Stimulated activated CD4-positive, alpha-beta T cell treated with anti-CD3 and anti-CD28 coated beads, Interleukin-4, amount 100 ng/mL, for 24 hours (primary cell): ENCODE measurements around the gene KIRREL1.

Experiments used
- DNase-seq: peaks from one replicate; pipeline ENCODE4 v3.0.0-alpha.2; 2020

Gene KIRREL1

DNA sequence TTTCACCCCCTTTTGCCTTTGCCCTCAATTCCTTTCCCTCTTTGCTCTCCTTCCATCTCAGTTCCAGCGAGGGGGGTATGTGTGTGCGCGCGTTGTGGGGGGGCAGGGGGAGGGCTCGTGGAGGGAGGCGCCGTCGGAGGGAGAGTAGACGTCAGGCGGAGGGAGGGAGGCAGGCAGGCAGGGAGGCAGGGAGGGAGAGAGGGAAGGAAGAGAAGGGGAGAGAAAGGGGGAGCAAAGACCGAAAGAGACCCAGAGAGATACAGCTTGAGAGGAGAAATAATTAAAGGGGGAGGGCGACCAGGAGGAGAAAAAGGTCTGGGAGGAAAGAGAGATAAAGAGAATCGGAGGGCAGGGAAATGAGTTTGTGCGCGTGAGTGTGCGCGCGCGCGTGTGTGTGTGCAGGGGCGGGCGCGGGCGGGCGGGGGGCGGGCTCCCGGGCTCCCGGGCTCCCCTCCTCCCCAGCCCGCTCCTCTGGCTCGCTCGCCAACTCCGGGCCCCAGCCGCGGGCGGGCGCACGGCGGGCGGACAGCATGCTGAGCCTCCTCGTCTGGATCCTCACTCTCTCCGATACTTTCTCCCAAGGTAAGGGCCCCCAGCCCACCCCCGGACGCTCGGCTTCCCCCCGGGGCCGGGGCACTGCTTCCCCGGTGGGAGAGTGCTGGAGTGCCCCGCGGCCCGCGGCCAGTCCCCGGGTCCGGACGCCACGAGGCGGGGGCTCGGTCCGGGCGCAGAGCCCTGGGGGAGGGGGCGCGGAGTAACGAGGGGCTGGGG, at the start of gene KIRREL1:
Gene KIRREL1 (plus strand): TSS at position 499 of the 771 bp plus-strand sequence. CDS start 32 bp downstream, at position 531.
- no peak for DNase-seq

DNA sequence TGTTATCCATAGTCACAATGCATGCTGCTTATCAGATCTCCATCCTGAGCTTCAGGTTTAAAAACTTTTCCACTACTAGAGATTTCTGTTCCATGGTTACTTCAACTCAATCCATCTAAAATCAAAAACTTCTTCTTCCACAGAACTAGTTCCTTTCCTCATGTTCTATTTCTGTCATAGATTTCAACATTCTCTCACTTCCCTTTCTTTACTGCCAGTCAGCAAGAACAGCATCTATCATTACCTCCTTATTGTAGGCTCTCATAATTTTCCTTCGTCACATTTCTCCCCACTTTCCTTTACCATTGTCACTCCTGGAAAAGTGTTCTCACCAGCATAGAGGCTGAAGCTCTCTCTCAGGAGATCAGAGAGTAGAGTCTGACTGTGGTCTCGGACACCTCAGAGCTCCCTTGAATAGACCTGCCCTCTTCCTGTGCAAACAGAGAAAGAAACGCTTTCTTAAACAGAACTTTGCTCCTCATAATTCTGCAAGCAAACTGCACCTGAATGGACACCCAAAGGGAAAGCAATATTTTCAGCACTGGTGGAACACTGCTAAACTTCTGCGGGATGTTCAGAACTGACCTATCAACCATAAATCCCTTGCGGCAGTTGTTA, 48.7 kb upstream of the KIRREL1 start:
- DNase-seq, result no peak

DNA sequence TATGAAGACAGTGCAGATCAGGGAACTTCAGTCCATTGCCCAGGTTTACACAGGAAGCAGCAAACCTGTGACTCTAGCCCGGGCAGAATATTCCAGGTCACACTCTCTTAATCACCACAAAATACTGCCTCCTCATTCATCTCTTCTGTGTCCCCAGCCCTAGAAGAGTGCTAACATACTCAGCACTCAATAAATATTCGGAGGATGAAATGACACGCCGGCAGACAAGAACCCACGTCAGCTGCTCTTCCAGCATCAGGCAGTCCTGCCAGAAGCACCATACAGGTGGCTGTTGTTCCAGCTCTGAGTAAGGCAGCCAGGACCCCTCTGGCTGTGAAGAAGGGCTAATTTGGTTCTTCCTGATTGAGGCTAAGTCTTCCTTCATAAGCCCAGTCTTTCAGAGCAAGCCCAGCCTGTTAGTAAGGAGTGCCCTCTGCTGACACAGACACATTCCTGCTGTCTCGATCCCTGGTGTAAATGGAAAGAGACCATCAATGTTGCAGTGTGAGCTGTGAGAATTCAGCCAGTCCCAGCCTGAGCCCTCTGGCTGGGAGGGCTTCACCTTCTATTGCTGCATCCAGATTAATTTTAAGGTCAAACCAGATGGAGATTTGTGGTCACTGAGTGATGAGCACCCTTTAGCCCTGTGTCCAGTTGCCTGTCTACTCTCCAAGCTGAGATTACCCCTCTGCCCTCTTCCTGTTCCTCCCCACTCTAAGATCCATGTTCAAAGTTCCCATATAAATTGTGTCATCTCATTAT, 45.0 kb upstream of the KIRREL1 start:
- no peak for DNase-seq

DNA sequence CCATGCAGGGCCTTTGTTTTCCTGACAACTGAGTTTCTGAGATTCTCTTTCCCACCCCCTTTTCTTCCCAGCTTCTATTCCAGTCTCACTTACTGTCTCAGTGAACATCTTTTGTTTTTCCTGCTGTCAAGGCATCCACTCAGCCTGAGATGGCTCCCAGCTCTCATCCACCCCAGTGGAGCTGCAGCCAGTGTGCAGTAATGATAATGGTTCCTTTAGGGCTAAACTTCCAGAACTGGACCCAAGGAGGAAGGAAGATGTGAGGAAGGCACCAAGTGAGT, 44.4 kb upstream of the KIRREL1 start:
- DNase-seq, result no peak

DNA sequence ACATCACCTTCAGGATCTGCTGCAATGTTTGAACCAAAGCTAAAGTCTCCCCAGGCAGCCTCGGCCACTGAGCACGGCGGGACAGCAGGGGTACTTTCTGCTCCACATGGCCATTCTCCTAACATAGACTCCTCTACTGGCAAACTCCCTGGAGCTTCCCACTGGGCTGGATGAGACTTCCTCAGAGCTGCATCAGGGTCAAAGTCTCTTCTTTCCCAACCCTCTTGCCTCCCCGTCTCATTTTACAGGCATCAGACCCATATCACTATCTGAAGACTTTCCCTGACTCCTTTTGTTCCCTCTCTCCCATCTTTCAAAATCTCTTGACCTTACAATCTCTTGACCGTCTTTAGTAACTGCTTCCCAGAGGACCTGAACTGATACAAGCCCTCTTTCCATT, 42.2 kb upstream of the KIRREL1 start:
- DNase-seq, result no peak

DNA sequence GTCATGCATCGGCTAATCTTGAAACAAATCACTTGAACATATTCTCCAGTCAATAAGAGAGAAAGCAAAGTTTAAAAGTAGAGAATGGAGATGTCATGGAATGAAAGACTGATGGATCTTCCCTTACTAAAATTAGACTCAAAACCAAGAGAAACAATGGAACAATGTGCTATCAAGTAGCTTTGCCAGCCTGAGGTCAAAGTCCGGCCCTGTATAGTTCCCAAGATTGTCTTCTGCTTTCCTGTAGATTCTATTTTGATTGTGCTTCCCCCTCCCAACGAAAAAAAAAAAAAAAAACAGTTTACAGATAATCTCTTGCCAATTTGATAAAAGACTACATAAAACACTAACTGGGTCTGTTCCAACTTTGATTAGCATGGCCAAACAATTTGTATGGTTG, 40.8 kb upstream of the KIRREL1 start:
- DNase-seq, result no peak

DNA sequence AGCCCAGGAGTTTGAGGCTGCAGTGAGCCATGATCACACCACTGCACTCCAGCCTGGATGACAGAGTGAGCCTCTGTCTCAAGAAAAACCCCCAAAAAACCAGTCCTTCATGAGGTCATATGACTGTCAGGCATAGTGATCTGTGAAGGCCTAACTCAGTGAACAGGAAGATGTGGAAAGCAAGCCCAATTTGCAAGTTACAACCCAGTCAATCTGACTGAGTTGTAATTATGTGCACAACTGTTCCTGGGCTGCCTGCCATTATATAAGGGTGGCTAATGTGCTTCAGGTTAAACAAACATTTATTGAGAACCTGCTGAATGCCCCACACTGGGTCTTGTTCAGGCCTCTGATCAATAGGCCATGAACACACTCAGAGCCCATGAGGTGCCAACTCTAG, 38.2 kb upstream of the KIRREL1 start:
- DNase-seq, result no peak

DNA sequence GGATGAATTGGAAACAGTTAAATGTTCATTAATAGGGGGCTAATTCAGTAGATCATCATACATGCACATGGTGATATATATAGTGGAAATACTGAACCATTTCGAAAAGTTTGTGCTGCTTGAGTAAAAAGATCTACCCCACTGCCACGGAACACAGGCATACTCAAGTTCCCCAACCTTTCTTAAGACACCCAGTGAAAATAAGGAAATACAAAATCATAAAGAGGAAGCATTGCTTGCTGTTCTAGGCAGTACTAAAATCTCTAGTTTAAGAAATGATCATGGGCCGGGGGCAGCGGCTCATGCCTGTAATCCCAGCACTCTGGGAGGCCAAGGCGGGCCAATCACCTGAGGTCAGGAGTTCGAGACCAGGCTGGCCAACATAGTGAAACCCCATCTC, 37.6 kb upstream of the KIRREL1 start:
- DNase-seq, result no peak

DNA sequence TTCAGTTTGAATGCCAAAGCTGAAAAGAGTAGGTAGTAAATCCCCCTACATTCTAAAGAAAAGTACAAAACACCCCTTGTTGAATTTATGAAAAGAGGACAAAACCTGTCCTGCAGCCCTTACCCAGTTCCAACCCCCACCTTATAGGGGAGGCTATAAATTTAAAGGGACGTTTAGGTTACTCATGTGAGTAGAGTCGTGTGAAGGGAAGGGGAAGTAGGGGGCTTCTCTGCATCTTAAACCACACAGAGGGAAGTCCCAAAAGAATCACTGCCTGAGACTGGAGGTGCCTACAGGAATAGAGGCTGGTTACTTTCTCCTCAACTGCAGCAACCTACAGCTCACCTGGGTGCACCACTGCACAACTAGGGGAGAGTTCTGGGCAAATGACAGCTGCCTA, 36.7 kb upstream of the KIRREL1 start:
- no peak for DNase-seq

DNA sequence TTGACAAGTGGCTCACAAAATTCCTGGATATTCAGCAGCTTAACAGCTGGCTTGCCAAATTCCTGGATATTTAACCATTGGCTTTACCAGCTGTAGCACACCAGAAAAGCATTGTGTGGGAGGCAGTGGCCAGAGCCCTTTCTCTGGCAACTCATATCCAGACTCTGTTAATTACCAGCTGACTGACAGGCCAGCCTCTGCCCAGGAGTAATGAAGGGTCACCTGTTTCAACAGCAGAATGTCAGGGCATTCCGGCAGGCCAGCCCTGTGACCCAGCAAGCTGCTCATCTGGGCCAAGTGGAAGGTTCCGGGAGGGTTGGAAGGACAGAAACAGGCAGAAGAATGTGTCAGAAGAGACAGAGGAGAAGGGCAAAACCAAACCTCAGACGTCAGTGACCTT, 35.2 kb upstream of the KIRREL1 start:
- no peak for DNase-seq

DNA sequence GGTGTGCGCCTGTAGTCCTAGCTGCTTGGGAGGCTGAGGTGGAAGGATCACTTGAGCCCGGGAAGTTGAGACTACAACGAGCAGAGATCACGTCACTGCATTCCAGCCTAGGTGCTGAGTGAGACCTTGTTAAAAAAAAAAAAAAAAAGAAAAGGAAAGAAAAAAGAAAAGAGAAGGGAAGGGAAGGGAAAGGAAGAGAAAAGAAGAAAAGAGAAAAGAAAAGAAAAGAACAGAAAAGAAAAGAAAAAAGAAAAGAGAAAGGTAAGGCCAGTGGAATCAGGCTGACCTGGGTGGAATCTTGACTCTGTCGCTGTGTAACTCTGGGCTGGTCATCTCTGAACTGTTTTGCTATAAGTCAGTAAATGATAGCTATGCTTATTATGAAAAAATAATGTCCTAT, 33.7 kb upstream of the KIRREL1 start:
- no peak for DNase-seq

DNA sequence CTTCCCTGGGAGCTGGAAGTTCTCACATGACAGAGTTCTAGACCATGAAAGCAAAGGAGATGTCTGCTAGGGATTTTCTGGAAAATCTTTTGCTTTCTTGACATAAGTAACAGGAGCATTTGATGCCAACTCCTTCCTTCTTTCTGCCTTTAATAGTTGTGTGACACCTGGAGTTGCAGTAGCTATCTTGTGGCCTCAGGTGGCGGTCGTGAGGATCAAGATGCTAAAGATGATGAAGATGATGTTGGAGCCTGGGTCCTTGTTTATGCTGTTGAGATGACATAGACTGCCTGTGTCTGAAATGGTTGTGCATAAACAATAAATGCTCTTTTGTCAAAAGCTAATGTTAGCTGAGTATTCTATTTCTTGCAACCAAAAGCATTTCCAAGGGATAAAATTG, 32.7 kb upstream of the KIRREL1 start:
- no peak for DNase-seq

DNA sequence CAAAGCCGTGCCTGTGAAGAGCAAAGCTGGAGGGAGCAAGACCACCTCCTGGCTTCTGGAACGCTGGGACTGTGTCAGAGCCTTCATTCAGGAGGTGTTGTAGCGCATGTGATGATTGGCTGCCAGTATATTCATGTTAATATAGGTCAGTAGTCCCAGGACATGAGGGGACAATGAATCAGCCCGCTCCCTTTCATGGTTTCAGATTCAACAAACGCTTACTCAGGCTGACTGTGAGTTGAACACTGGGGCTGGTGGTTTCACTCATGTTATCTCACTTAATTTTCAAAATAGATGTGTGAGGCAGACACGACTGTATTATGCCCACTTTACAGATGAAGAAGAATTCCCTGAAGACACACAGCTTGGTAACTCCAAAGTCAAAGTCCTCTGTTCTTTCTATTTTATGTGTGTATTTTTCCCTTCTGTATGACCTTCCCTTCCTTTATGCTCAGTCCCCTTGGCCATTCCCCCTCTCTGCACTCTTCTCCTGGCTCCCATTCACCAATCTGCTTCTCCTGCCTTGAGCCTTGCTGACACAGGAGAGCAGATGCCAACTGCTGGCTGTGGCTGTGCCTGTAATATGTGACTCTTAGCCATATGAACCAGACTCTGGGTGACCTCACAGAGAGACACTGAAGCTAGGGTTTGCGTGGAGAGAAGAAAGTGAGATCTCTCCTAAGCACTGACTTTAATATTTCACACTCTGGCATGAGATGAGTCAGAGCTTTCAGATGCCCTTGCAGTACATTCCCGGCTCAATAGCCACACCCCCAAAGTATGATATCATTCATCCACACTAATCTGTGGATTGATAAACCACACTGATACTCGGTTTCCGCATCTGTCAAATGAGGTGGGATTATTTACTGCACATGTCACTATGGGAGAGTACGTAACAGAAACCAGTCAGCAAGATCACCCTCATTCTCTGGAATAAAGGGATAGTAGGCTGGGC, 31.4 kb upstream of the KIRREL1 start:
- DNase-seq, result no peak

DNA sequence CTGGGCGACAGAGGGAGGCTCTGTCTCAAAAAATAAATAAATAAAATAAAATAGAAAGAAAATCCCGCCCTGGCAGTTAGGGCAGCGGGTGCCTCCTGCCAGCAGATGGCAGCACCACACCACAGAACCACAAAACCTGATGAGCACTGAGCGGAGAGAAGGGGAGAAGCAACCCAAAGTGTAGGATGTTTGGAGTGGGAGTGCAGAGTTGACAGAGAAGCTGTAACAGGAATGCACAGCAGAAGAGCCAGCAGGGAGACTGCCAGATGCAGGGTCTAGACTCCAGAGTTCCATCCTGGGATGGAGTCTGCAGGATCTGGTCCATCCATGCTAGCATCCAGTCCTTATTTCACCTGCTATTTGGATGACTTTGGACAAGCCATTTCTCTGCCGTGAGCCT, 29.7 kb upstream of the KIRREL1 start:
- peak; percentile 51 for DNase-seq

DNA sequence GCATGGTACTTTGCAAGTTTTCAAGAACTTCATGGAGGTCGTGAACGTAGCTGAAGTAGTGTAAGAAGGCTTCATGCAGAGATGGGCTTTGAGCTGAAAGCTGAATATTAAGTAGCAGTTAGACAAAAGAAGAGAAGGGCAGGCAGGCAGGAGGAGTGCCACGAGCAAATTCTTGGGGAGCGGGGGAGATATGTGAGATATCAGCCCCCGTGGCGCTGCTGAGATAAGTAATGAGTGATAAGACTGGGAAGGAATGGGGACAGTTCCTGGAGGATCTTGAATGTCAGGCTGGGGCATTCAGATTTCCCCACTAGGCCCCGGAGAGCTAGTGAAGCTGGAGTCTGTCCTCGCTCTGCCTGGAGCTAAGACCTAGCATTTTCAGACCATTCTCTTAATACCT, 27.9 kb upstream of the KIRREL1 start:
- no peak for DNase-seq

DNA sequence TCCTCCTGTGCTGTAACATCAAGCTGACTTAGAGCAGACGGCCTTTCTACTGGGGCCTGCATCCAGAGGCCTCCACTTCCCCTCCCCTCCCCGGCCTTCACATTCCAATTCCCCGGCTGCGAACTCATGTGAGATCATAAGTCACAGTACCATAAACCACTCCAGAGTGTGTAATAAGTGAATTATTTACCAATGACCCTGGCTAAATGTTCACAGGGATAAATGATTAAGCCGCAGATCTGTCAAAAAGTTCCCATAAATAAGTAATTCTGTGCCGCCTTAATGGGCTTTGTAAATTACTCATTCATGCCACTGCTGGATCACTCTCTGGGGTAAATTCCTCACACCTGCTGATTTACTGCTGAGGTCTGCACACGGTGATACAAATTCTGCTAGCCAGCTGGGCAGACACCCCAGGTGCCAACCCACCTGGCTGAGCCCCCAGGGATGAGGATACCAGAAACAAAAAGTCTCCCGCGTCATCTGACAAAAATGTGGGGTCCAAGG, 27.4 kb upstream of the KIRREL1 start:
- DNase-seq, result no peak

DNA sequence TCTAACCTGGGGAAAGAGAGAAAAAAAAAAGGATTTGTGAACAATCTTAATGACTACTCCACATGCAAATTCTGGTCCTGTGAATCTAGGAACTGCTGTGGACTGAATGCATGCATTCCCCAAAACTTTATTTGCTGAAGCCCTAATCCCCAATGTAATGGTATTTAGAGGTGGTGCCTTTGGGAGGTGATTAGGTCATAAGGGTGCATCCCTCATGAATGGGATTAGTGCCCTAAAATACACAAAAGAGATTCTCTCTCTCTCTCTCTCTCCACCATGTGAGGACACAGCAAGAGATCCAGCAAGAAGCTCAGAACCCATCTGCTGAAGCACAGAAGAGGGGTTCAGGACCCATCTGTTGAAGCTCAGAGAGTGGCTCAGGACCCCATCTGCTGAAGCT, 26.2 kb upstream of the KIRREL1 start:
- no peak for DNase-seq

DNA sequence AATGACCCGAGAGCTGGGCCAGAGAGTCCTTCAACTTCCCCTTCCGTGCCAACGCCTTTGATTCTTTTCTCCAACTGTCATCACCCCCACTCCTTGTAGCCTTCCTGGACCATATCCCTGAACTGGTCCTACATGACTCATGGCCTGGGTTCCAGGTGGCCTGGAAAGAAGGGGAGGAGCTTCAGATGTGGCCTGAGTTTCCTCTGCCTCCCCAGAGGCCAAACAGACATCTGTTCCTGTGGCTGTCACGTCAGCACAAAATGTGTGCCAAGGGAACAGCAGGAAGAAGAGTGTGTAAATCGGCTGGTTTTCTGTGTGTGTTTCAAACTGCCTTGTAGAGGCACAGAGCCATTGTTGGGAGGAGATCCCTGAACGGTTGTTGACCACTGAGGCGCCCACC, 24.9 kb upstream of the KIRREL1 start:
- DNase-seq, result no peak

DNA sequence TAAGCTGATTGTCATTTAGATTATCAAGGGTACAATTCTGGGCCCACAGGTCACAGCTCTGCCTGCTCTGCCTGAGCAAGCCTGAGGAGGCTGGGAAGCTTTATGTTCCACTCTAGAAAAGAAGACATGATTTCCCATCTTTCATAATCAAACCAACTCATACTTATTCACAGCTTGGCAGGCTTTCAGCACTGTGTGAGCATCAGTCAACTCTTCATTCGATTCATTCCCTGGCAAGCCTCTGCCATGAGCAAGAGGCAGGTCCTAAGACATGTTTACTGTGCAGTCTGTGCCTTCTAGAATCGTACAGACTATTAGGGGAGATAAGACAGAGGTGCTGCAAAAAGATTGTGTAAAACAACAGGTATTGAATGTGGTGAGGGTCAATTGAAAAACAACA, 24.5 kb upstream of the KIRREL1 start:
- no peak for DNase-seq

DNA sequence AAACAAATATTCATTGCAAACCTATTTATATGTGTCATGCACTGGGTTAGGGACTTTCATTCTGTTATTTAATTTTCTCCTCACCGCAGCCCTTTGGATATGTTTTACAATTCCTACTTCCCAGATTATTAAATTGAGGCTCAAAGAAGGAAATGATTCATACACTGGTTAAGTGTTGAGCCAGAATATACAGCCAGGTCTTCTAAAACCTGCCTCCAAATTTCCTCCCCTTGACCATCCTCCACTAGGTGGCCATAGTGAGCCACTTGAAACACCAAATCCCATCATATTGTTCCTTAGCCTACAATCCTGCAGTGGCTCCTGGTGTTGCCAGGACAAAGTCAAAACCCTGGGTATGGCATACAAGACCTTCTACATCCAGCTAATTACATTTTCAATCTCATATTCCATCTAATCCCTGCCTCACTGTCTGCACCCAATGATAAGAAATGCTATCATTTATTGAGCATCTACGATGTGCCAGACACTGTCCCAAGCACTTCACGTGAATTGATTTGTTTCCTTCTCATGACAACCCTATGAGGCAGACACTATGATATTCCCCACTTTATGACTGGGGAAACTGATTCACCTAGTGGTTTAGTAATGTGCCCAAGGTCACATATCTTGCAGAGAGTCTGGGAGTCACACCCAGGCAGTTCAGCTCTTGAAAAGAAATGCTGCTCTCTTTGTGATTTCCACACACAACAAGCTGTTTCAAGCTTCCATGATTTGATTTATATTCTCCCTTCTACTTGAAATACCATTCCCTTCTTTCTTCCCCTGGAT, 23.6 kb upstream of the KIRREL1 start:
- no peak for DNase-seq

DNA sequence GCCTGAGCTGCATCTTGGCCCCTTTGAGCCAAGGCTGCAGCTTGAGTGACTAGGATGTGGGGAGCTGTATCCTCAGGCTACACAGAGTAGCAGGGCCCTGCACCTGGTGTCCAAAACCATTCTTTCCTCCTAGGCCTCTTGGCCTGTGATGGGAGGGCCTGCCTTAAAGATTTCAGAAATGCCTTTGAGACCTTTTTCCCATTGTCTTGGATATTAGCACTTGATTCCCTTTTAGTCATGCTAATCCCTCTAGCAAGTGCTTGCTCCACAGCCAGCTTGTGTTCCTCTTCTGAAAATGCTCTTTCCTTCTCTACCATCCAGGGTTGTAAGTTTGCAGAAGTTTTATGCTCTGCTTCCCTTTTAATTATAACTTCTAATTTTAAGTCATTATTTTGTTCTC, 21.7 kb upstream of the KIRREL1 start:
- DNase-seq, result no peak
